Stimulated activated CD8-positive, alpha-beta memory T cell treated with anti-CD3 and anti-CD28 coated beads, Interleukin-12 subunit alpha, Interleukin-12 subunit beta, amount 100 ng/mL, for 1 hour (primary cell): ENCODE measurements around the gene INPP5D.
A peak's percentile ranks its signal among the peaks of the same experiment; 100 is the strongest.

Experiments used
- DNase-seq: peaks from one replicate; pipeline ENCODE4 v3.0.0-alpha.2; 2020; ENCODE audit warnings: low read depth

INPP5D gene

DNA sequence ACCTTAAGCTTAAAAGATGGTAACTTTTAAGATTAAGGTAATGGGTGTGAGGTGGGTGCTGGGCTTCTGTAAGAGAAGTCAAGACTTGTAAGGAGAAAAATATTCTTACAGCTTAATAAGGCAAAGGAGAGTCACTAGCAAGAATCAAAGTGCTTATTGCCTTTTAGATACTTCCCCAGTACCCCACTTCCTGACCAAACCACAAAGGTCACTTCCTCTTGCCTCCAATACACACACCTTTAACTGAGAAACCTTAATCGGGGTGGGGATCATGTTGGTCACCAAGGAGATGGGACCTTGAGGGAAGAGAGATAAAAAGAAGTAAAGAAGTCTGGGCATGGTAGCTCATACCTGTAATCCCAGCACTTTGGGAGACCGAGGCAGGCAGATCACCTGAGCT is 180.8 kb downstream of the INPP5D start:
- no peak for DNase-seq

DNA sequence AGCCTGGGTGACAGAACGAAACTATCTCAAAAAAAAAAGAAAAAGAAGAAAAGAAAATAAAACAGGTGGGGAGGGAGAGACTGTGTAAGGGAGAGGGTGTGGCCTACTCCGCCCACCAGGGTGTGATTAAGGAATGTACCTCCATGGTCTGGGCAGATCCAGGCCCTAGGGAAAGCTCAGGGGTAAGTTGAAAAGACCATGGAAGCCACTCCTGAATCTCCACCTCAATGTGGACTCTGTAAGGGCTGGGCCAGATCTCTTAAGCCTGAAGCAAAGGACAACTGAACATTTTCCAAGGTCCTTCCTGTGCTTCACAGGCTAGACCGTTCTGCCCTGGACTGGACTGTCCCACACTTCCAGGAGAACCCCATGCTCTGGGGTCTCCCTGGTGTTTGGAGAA is 181.7 kb downstream of the INPP5D start:
- DNase-seq: no peak

DNA sequence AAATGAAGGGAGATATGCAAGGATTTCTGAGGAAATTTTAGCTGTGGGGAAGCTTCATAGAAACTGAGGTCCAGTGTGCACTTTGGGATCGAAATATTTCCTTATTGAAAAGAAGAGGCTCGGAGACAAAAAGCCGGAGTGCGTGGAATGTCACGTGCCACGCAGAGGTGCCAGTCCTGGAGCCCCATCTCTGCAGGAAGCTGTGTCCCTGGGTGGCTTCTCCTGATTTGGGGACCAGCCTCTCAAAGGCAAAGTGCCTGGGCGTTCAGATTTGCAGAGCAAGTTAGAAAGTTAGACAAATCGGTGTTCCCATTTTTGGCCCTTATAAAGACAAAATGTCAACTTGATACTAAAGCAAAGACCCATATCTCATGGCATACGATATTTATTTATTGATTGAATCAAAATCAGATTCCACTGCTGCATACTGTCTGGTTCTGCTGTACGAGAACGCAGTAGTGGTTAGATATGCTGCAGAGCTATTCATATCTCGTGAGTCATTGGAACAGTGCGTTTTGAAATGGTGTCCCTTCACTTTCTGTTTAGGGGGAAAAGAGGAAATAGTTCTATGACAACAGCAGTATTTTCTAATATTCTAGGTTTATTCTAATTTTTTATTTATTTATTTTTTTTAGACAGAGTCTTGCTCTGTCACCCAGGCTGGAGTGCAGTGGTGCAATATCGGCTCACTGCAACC is 182.2 kb downstream of the INPP5D start:
- no peak for DNase-seq

DNA sequence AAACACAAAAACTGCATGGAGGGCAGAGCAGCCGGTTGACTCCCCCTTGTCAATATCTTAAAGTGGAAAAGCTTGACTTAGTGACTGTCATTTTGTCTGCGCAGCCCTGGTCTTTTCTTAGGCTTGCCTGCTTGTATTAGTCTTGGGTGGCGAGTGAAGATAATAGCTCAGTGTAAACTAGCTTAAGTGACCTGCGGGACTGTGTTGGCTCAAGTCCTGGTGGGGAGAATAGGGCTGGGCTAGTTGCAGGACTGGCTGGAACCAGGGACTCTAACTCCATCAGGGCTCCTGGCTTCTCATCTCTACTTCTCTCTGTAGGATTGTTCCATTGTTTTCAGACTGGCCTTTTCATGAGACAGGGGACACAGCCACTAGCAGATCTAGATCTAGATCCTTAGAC is 183.2 kb downstream of the INPP5D start:
- DNase-seq: no peak

DNA sequence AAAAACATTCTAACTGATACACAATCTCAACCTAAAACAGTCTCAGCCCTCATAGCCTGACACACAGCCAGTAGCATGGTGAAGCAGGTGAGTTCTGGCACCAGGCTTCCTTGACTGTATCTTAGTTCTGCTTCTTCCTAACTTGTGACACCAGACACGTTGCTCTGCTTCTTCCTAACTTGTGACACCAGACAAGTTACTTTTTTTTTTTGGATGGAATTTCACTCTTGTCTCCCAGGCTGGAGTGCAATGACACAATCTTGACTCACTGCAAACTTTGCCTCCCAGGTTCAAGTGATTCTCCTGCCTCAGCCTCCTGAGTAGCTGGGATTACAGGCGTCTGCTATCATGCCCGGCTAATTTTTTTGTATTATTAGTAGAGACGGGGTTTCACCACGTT is 184.7 kb downstream of the INPP5D start:
- DNase-seq: no peak

DNA sequence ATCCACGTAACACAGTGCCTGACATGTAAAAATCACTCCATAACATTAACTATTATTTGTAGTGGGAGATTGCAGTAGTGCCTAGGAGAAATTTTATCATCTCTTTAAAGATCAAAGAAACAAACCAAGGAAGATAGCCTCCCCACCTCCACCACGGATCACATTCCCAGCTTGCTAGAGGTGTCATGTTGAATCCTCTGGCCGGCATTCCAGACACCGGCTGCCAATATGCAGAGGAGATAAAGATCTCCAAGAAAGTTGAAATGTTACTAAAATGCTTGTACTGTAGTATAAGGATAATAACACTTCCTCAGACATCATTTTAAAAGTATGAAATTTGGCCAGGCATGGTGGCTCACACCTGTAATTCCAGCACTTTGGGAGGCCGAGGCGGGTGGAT is 185.3 kb downstream of the INPP5D start:
- no peak for DNase-seq

DNA sequence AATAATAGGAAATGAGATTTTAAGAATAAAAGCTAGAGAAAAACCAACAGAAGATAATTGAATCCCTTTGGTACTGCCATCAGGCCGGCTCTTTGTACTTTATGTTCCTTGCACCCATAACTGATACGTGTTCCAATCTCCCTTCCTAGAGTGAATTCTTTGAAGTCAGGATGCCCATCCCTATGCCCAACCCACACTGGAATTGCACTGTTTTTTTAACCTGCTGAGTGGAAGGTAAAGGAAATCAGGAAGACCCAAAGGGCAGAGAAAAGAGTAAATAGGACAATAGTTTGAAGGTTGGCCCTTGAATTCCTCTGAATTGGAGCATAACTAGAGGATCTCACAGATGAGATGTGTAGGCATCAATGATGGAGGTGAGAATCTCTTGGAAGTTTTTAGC is 187.0 kb downstream of the INPP5D start:
- no peak for DNase-seq

DNA sequence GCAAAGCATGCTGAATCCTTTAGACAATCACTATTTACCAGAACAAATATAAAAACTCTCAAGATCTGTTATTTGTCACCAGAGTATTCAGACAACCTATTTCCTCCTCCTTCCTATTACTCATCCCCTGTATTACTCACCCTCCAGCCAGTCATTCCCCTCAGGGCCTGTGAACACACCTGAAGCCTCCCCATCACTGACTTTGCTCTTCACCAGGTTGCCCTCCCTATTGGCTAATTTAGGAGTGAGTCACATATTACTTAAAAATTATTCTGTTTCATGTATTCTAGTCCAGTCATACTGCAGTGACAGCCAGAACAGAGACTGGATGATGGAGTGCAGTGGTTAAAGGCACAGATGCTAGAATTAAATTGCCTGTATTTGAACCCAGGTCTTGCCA is 187.6 kb downstream of the INPP5D start:
- DNase-seq: peak; percentile 41

DNA sequence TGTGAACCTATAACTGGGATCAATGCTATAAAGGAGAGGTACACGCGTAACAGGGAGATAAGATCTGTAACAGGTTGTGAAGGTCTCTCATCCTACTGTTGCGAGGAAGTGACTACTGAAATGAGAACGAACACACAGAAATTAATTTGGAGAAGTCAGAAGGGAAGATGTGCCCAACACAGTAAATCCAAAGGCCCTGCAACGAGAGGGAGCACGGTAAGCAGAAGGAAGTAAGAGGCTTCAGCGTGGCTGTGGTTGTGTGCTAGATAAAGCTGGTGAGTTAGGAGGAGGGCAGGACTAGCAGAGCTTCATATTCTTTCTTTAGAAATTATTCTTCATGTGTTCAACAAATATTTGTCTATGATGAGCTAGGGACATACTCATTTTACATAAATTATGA is 188.9 kb downstream of the INPP5D start:
- no peak for DNase-seq

DNA sequence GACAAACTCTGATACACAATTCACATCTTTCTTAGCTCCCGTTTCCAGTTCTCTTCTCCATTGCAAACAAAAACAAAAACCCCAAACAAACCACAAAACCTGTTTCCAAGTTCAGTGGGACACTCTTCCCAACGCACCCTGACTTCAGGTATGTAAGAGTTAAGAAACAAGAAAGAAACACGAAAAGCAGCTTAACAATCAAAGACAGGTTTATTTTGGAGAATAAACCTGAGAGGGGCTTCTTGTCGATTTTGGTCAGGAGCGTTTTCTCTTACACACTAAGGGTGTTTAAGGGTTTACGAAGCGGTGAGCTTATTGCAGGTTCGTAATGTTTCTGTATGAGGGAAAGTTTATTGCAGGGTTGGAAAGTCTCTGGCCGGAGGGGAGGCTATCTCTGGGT is 190.4 kb downstream of the INPP5D start:
- DNase-seq: no peak

DNA sequence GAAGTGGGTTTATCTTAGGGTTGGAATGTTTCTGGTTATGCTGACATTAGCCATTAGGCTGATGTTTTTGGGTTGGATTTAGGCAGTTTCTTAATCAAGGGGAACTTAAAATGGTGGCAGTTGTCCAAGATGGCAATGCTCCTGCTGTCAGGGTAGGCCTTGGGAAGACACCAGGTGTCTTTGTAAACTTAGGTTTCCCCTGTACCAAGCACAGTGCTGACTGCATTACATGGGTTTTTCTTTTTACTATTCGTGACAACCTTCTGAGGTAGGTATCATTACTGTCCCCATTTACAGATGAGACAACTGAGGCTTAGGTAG is 190.8 kb downstream of the INPP5D start:
- DNase-seq: no peak

DNA sequence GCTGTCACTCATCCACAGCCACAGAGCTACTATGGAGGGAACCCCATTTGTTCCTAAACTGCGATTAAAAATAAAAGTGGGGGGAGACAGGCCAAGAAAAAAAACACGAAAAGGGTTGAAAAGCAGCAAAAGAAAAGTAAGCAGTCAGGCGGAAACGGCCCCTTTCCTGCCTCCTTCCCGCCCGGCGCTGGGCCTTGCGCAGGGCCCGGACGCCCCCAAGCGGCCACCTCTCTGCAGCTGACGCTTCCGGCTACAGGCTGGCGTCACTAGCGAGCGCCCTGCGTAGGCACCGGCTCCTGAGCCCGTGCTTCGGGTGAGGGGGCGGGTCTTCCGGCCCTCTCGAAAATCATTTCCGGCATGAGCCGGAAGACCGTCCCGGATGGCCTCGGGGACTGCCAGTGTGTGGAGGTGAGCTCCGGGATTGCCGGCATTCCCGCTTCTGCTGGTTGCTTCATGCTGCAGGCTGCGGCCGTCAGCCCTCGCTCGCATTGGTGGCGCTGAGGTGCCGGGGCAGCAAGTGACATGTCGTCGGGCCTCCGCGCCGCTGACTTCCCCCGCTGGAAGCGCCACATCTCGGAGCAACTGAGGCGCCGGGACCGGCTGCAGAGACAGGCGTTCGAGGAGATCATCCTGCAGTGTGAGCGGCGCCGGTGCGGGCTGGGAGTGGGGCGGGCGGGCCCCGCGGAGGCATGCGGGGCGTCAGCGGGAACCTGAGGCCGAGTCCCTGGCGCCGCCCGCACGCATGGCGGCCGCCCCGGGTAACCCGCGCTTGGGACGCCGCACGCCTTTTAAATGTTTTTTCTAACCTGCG is 191.4 kb downstream of the INPP5D start, which contains the start of gene ATG16L1:
Gene ATG16L1 (plus strand): TSS at position 368 of the 811 bp plus-strand sequence. CDS start 155 bp downstream, at position 523.
- DNase-seq: peak; percentile 90

DNA sequence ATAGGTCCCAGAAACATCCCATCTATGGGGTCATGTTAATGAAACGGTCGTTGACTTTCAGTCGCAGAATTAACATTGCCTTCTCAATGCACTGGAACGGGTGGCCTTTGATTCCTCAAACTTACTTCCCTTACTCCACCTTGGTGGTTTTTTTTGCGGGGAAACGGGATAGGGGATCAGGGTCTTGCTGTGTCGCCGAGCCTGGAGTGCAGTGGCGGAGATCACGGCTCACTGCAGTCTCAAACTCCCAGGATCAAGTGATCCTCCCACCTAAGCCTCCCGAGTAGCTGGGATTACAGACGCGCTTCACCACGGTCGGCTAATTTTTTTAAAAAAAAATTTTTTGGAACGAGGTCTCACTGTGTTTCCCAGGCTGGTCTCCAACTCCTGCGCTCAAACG is 192.1 kb downstream of the INPP5D start:
- DNase-seq: no peak

DNA sequence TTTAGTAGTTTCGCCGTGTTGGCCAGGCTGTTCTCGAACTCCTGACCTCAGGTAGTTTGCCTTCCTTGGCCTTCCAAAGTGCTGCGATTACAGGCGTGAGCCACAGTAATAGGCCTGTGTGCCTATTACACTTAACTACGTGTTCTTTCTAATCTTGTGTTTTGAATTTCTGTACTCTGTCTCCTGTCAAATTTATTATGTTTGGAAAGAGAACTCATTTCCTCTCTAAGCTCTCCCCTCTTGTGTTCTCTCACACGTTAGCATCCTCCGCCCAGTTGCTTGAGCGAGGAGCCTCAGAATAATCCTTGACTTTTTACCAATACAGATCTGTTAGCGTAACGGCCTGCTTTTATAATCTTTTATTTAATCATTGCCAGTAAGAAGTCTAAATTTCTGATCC is 195.0 kb downstream of the INPP5D start:
- no peak for DNase-seq

DNA sequence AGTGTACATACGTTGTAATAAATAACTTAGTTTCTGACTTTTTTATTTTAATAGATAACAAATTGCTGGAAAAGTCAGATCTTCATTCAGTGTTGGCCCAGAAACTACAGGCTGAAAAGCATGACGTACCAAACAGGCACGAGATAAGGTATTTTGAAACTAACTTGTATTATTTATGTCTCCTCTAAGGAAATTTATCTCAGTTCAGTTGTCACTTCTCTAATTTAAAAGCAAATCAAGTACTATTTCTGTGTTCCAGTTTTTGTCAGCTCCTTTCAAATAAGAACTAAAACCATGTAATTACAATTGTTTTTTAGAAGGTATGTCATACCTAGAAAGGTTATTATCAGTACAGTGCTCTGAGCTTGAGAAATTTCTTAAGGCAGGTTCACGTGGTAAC is 195.9 kb downstream of the INPP5D start:
- no peak for DNase-seq
